OCI-LY1 (cell line): Measurements from ENCODE around the gene VPS39.

Experiments used
- EZH2 ChIP-seq: fragments of 200-600 bp; sonication (generic), shearing (Covaris generic); IDR thresholded peaks from 2 replicates; pipeline ENCODE4 v1.8.0; 2017; ENCODE audit warnings: borderline replicate concordance, mixed run types, mild to moderate bottlenecking, antibody characterized with exemption, low read length, moderate library complexity, mixed read lengths
- TF ChIP-seq, protein P1 (sequence below): fragments of 200-600 bp; sonication (generic), shearing (Covaris generic); IDR thresholded peaks from 2 replicates; pipeline ENCODE4 v1.5.1; 2017; ENCODE audit warnings: mild to moderate bottlenecking, antibody characterized with exemption, low read length, moderate library complexity, mixed read lengths

GRCh38 chr15:42199126-42199525, 9.0 kb downstream of the VPS39 start:
- TF ChIP-seq, protein P1, sequence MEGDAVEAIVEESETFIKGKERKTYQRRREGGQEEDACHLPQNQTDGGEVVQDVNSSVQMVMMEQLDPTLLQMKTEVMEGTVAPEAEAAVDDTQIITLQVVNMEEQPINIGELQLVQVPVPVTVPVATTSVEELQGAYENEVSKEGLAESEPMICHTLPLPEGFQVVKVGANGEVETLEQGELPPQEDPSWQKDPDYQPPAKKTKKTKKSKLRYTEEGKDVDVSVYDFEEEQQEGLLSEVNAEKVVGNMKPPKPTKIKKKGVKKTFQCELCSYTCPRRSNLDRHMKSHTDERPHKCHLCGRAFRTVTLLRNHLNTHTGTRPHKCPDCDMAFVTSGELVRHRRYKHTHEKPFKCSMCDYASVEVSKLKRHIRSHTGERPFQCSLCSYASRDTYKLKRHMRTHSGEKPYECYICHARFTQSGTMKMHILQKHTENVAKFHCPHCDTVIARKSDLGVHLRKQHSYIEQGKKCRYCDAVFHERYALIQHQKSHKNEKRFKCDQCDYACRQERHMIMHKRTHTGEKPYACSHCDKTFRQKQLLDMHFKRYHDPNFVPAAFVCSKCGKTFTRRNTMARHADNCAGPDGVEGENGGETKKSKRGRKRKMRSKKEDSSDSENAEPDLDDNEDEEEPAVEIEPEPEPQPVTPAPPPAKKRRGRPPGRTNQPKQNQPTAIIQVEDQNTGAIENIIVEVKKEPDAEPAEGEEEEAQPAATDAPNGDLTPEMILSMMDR, result no peak
- TF ChIP-seq EZH2, result no peak
